ENCODE data around the gene IFIT1B.
"Not testable (repeated sequence)": the region's sequence is repeated elsewhere in the genome, so short reads cannot be mapped to it uniquely, and the experiment has no call there.

The IFIT1B gene, protein sequence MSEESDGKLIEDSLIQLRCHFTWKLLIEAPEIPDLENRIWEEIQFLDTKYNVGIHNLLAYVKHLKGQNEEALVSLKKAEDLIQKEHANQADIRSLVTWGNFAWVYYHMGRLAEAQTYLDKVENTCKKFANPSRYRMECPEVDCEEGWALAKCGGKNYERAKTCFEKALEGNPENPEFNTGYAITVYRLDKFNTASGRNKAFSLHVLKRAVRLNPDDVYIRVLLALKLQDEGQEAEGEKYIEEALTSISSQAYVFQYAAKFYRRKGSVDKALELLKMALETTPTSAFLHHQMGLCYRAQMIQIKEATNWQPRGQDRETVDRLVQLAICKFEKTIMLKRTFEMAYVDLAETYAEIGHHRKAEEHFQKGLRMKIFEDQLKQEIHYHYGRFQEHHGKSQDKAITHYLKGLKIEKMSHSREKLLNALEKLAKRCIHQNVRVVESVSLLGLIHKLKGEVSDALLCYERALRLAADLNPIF

DNA sequence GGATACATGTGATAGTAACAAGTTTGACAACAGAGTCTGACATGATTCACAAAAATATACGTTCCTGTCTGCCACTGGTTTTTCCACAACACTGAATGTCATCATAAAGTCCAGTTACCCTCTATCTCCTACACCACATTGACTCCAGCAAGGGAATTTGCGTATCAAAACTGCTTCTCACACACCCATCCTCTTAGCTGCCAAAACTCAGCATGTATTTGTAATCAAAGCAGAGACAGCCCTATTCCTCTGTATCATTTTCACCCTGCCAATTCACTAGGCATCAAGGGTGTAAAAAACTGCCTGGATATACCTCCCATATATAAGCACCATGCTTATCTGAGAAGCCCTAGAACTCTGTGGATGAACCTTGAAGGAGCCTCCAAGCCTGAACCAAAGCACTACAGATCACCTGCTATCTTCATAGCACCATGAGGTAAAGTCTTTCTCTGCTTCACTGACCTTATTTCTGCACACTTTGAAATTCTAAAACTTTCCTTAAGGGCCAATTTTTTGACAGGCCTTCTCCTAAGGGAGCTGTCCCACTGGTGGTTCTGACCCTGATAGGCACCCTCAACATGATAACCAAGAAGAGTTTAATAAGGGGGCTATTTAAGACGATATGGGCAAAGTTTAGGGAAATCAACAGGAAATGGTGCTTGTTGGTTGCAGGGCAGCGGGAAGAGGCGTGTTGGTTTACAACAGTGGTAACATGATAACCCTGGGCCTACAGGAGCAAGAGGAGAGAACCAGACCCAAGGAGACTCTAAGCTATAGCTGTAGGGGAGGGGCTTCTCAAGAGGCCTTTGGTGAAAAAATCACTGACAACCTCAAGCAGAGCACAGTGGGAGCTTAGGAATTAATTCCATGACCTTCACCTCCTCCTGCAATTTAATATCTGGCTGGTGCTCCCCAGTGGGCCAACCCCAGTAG, at the start of gene IFIT1B:
Gene IFIT1B (plus strand): TSS at position 352 of the 933 bp plus-strand sequence. CDS start 80 bp downstream, at position 432.
- DNase-seq, result no peak

- DNase-seq, result no peak
These were observed 48.7 kb upstream of the IFIT1B start for GRCh38 chr10:89329151-89329550.

GRCh38 chr10:89330014-89330413, 47.8 kb upstream of the IFIT1B start:
- DNase-seq, result not testable (repeated sequence)

- no peak for DNase-seq
These were observed 47.2 kb upstream of the IFIT1B start for GRCh38 chr10:89330537-89331212.

DNA sequence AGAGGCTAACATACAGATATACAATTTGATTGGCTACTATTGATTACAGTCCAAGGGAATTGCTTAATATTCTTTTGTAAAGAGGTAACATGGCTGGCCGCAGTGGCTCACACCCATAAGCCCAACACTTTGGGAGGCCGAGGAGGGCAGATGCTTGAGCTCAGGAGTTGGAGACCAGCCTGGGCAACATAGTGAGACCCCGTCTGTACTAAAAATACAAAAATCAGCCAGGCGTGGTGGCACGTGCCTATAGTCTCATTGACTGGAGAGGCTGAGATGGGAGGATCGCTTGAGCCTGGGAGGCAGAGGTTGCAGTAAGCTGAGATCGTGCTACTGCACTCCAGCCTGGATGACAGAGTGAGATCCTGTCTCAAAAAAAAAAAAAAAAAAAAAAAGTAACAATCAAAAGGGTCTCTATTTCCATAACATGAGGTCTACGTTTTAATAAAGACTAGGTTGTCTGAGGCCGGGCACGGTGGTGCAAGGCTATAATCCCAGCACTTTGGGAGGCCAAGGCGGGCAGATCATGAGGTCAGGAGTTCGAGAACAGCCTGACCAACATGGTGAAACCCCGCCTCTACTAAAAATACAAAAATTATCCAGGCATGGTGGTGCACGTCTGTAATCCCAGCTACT, 46.3 kb upstream of the IFIT1B start:
- DNase-seq, result not testable (repeated sequence)

GRCh38 chr10:89332123-89332633, 45.7 kb upstream of the IFIT1B start:
- DNase-seq, result no peak

GRCh38 chr10:89335226-89335625, 42.6 kb upstream of the IFIT1B start:
- no peak for DNase-seq

- DNase-seq, result no peak
These were observed 41.6 kb upstream of the IFIT1B start for GRCh38 chr10:89336241-89336640.

DNA sequence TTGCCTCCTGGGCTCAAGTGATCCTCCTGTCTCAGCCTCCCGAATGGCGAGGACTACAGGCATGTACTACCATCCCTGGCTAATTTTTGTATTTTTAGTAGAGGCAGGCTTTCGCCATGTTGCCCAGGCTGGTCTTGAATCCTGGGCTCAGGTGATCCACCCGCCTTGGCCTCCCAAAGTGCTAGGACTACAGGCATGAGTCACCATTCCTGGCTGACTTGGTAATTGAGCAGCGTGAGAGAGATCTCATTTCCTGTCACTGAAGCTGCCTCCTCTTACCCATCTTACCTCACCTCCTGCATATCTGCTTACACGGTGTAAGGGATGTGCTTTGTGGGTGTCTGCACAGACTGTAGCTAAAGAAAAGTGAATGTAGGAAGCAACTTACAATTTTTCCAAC, 40.4 kb upstream of the IFIT1B start:
- no peak for DNase-seq

- DNase-seq, result no peak
These were observed 39.1 kb upstream of the IFIT1B start for GRCh38 chr10:89338713-89339112.

- no peak for DNase-seq
These were observed 38.0 kb upstream of the IFIT1B start for GRCh38 chr10:89339875-89340274.

- no peak for DNase-seq
These were observed 36.2 kb upstream of the IFIT1B start for GRCh38 chr10:89341649-89342048.

- DNase-seq, result no peak
These were observed 35.5 kb upstream of the IFIT1B start for GRCh38 chr10:89342206-89342958.

DNA sequence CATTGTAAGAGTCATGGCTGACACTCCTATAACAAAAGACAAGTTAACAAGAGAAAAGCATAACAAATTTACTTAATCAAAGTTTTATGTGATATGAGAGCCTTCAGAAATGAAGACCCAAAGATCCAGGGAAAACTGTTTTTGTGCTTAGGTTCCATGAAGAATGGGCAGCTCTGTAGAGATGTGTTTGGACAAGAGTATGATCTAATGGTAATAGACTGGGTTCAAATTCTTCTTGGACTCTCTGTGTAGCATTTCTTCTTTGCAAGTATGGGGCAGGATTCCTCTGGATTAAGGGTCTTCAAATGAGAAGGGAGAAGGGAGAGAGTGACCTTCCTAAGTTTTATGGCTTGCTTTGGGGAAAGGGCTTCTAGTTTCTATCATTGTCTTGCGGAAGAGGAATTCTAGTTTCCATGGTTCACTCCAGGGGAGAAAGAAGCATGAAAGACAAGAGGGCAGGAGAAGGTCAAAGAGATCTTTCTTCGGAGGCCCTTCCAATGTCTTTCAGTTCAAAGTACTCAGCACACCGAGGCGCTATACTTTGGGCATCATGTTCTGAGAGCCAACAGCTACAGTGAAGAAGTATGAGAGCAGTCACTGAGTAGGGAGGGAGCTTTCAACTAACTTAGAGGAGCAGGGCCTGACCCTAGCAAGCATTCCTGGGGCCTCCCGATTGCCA, 34.6 kb upstream of the IFIT1B start:
- DNase-seq, result no peak

DNA sequence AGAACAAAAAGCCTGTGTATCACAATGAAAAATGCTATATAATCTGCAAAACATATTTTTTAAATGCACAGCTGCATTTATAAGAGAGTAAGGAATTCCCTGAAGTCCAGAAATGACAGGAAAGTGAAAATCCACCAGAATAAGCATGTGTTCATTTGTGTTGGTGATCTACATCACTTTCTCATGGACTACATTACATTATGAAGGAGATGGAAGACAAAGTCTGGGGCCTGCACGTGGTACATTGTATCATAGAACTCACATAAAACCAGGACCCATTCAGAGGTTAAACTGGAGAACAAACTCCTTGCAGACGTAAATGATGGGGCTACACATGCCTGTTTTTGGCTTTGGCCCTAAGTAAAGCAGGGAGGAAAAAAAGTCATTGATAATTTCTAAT, 33.7 kb upstream of the IFIT1B start:
- DNase-seq, result no peak

DNA sequence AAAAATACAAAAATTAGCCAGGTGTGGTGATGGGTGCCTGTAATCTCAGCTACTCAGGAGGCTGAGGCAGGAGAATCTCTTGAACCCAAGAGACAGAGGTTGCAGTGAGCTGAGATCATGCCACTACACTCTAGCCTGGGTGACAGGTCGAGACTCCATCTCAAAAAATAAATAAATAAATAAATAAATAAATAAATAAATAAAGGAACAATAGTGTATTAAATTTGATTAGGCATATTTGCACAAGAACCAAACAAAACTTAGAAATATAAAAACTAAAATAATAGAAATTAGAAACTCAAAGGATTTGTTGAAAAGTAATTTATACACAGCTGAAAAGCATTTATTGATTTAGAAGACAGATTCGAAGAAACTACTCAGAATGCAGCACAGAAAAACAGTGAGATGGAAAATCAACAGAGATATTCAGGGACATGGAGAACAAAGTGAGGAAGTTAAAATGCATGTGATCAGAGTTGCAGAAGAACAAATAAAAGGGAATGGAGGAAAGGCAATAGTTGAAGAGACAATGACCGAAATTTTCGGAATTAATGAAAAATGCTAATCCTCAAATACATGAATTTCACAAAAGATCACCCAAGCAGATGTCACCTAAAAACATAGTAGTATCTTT, 32.4 kb upstream of the IFIT1B start:
- DNase-seq, result no peak

GRCh38 chr10:89346405-89347254, 31.2 kb upstream of the IFIT1B start:
- DNase-seq, result no peak

- no peak for DNase-seq
These were observed 30.0 kb upstream of the IFIT1B start for GRCh38 chr10:89347701-89348457.

DNA sequence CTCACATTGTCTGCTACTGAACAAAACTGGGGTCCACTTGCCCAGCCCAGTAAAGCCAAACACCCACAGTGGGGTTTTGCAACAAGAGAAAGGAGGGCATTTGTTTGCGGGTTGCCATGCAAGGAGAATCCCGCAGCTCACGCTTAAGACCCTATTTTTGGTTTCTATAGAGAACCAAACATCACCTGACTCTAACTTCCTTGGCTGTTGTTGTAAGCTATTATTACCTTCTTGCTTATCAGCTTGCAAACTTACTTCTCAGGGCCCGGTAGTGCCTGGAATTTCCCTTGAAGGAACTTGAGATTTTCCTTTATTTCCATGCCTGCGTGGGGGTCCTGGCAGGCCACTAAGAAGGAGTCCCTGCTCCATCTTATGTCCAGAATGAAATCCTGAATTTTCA, 29.4 kb upstream of the IFIT1B start:
- no peak for DNase-seq

All from NCI-H1048 (cell line).